Kidney (tissue), 14 donors: ENCODE measurements around the gene IGFBP5. TPM values are rescaled to one million over a fixed set of nuclear protein-coding genes. Genes with fewer than 3 reads are reported as not detected.

Experiments
- DNase-seq, 5 donors: peaks; one replicate each; pipeline ENCODE4 v3.0.0-alpha.2; 2013 to 2020
- FAIRE-seq: peaks from 2 replicates; lab custom pipeline; 2012; peaks lifted over from hg19 to GRCh38; lab: Jason Lieb, UNC
- H3K27ac ChIP-seq, 2 donors: one replicate each; pipeline ENCODE4 v1.7.0; 2013; ENCODE audit warnings: low read depth in 2 of 2, low read length in 2 of 2, inconsistent platforms in 1 of 2
- H3K27me3 ChIP-seq: one replicate; pipeline ENCODE4 v1.7.1; 2013; ENCODE audit warnings: low read length, inconsistent platforms; ENCODE audit not compliant: control insufficient read depth, insufficient read depth
- H3K36me3 ChIP-seq, 3 donors: one replicate each; pipeline versions ENCODE4 v1.7.0 to v1.7.1; 2013; ENCODE audit warnings: low read length in 3 of 3, control low read depth in 1 of 3, inconsistent platforms in 1 of 3; ENCODE audit not compliant: insufficient read depth in 3 of 3, control insufficient read depth in 2 of 3
- H3K4me1 ChIP-seq, 3 donors: one replicate each; pipeline versions ENCODE4 v1.7.0 to v1.7.1; 2013; ENCODE audit warnings: low read length in 3 of 3, inconsistent platforms in 1 of 3, low read depth in 1 of 3; ENCODE audit not compliant: control insufficient read depth in 2 of 3, insufficient read depth in 2 of 3
- H3K4me3 ChIP-seq, 3 donors: one replicate each; pipeline versions ENCODE4 v1.7.0 to v1.8.1; 2013; ENCODE audit warnings: low read length in 3 of 3, control low read depth in 1 of 3, inconsistent platforms in 1 of 3
- H3K9ac ChIP-seq, 3 donors: one replicate each; pipeline versions ENCODE4 v1.7.0 to v1.7.1; 2013; ENCODE audit warnings: low read length in 3 of 3, control low read depth in 1 of 3, inconsistent platforms in 1 of 3
- H3K9me3 ChIP-seq, 3 donors: one replicate each; pipeline versions ENCODE4 v1.7.0 to v1.7.1; 2013; ENCODE audit warnings: low read length in 3 of 3, control low read depth in 1 of 3, inconsistent platforms in 1 of 3; ENCODE audit not compliant: control insufficient read depth in 2 of 3, insufficient read depth in 1 of 3
- intact Hi-C: fragments of 100-400 bp; cut with DNase I; formaldehyde crosslinking; loops from one replicate; pipeline ENCODE4 v1.11.1; 2022
- polyA plus RNA-seq: library from polyadenylated mRNA; stranded (reverse); fragments of 350-450 nt; fragmentation: Illumina TruSeq; extraction: RNeasy Lipid Tissue Mini Kit (QIAGEN cat#74804); gene quantifications from one replicate; pipeline ENCODE4 v1.2.3, GENCODE V29; 2014; ENCODE audit warnings: low read depth, low replicate concordance; ENCODE audit not compliant: insufficient read depth
- total RNA-seq: library from RNA; stranded (reverse); fragmentation: NEBNext Ultra II Directional; extraction: Animal tissue kit (Norgen Biotek cat#: 25700); gene quantifications from one replicate; pipeline ENCODE4 v1.2.1, GENCODE V29; 2021
- TF ChIP-seq, protein P1 (sequence below): IDR thresholded peaks from 3 replicates; pipeline ENCODE4 v1.5.1; 2012; ENCODE audit warnings: mild to moderate bottlenecking, moderate library complexity, borderline replicate concordance; ENCODE audit not compliant: insufficient read depth; ENCODE audit errors: extremely low read depth
- donor health status: control.
- donor health status: control.
- donor health status: control.
- donor health status: control.
- donor health status: control.
- donor health status: DM: yes; HTN: yes; CAD: no.
- donor health status: Normal renal cell carcinoma (clear cell type).

IGFBP5 gene
- total and polyA plus RNA-seq, 2 donors from 2014 or later = 362 to 572 TPM

DNA sequence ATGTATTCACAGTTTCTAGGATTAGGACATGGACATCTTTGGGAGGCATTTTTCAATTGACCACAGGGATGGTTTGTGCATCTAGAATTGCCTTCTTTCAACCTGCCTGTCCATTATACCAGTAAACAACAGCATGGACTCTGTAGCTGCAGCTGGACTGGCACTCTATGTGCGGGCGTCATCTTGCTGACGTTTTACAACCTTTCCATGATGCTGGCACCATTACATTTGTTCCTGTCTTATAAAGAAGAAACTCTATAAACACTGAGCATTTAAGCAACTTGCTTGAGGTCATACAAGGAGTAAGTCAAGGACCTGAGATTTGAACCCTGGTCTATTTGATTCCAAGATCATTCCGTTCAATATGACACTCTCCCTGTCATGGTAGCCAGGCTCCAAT is 25.4 kb upstream of the IGFBP5 start:
- Histone ChIP-seq H3K9ac (no peak overlapping the region), H3K27ac (no peak overlapping the region), H3K4me1 (no peaks in the 10 kb centered on the region), H3K9me3 (no peaks in the 10 kb centered on the region), H3K4me3 (no peak overlapping the region), H3K36me3 (no peaks in the 10 kb centered on the region), H3K27me3 (no peaks in the 10 kb centered on the region)
- no peak for FAIRE-seq
- intact Hi-C loops = no loop called here
- TF ChIP-seq, protein P1, sequence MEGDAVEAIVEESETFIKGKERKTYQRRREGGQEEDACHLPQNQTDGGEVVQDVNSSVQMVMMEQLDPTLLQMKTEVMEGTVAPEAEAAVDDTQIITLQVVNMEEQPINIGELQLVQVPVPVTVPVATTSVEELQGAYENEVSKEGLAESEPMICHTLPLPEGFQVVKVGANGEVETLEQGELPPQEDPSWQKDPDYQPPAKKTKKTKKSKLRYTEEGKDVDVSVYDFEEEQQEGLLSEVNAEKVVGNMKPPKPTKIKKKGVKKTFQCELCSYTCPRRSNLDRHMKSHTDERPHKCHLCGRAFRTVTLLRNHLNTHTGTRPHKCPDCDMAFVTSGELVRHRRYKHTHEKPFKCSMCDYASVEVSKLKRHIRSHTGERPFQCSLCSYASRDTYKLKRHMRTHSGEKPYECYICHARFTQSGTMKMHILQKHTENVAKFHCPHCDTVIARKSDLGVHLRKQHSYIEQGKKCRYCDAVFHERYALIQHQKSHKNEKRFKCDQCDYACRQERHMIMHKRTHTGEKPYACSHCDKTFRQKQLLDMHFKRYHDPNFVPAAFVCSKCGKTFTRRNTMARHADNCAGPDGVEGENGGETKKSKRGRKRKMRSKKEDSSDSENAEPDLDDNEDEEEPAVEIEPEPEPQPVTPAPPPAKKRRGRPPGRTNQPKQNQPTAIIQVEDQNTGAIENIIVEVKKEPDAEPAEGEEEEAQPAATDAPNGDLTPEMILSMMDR = no peak
- DNase-seq = no peak

- H3K36me3 ChIP-seq = no peaks in the 10 kb centered on the region
- TF ChIP-seq, protein P1 = no peak
- no peak overlapping the region for H3K27ac ChIP-seq
- H3K4me3 ChIP-seq = no peak overlapping the region
- no peak for DNase-seq
- no peaks in the 10 kb centered on the region for H3K4me1 ChIP-seq
- FAIRE-seq = no peak
- no peaks in the 10 kb centered on the region for H3K27me3 ChIP-seq
- no peaks in the 10 kb centered on the region for H3K9me3 ChIP-seq
- intact Hi-C loops = no loop called here
- H3K9ac ChIP-seq = no peak overlapping the region
Observed at GRCh38 chr2:216717907-216718615, 22.7 kb upstream of the IGFBP5 start.

GRCh38 chr2:216717491-216717901 is 22.1 kb upstream of the IGFBP5 start:
- no peak for DNase-seq
- intact Hi-C loops = no loop called here
- TF ChIP-seq, protein P1 = no peak
- no peaks in the 10 kb centered on the region for H3K36me3 ChIP-seq
- no peak overlapping the region for H3K27ac ChIP-seq
- no peak overlapping the region for H3K9ac ChIP-seq
- H3K4me3 ChIP-seq = no peak overlapping the region
- H3K9me3 ChIP-seq = no peaks in the 10 kb centered on the region
- no peaks in the 10 kb centered on the region for H3K27me3 ChIP-seq
- H3K4me1 ChIP-seq = no peaks in the 10 kb centered on the region
- FAIRE-seq = no peak
